Endothelial cell of umbilical vein (primary cell): Measurements from ENCODE around the gene DCUN1D4. TPM values are rescaled to one million over a fixed set of nuclear protein-coding genes. Genes with fewer than 3 reads are reported as not detected.

Source experiments
- BruUV-seq: library from RNA; stranded (reverse); fragments of 400-500 nt; replicated peaks from 2 replicates; lab custom pipeline; 2021; lab: Mats Ljungman, UMichigan
- CTCF ChIA-PET: fragments of 300-600, 350-600 bp; sonication (Branson Sonifier 250); formaldehyde crosslinking; loops from one replicate; lab custom pipeline; 2021; ENCODE audit warnings: antibody characterized with exemption, inconsistent platforms; lab: Charles Lee
- POLR2A ChIA-PET: fragments of 300-600, 350-600 bp; sonication (Branson Sonifier 250); formaldehyde crosslinking; loops from one replicate; lab custom pipeline; 2021; ENCODE audit warnings: antibody characterized with exemption, inconsistent platforms; lab: Charles Lee
- DNase-seq: peaks from one replicate; pipeline ENCODE4 v3.0.0-alpha.2; 2011; ENCODE audit warnings: low read depth, low spot score
- FAIRE-seq: peaks from 2 replicates; lab custom pipeline; 2011; peaks lifted over from hg19 to GRCh38; lab: Jason Lieb, UNC
- H2AFZ ChIP-seq: 2 replicates; pipeline ENCODE4 v1.6.0; 2012; ENCODE audit warnings: low read depth, low read length, control low read depth, inconsistent platforms
- H3K27ac ChIP-seq: 2 replicates; pipeline ENCODE4 v1.5.1; 2011; ENCODE audit warnings: low read depth, mild to moderate bottlenecking, control low read depth, low read length, moderate library complexity; ENCODE audit not compliant: insufficient read depth
- H3K27me3 ChIP-seq, 2 experiments: 2 replicates each; pipeline versions ENCODE4 v1.6.0 to v1.6.1; 2011; ENCODE audit warnings: low read length in 2 of 2, mixed read lengths in 1 of 2; ENCODE audit not compliant: control insufficient read depth in 2 of 2, insufficient read depth in 2 of 2
- H3K36me3 ChIP-seq, 2 experiments: 2 replicates in 1 of 2; 3 replicates in 1 of 2; pipeline ENCODE4 v1.5.1; 2011; ENCODE audit warnings: low read length in 2 of 2, mild to moderate bottlenecking in 1 of 2, moderate library complexity in 1 of 2; ENCODE audit not compliant: control insufficient read depth in 2 of 2, insufficient read depth in 2 of 2; ENCODE audit errors: extremely low read depth in 1 of 2
- H3K4me1 ChIP-seq: 3 replicates; pipeline ENCODE4 v1.5.1; 2011; ENCODE audit warnings: mild to moderate bottlenecking, low read length; ENCODE audit not compliant: control insufficient read depth, insufficient read depth; ENCODE audit errors: extremely low read depth
- H3K4me2 ChIP-seq: 2 replicates; pipeline ENCODE4 v1.6.1; 2011; ENCODE audit warnings: low read length, control low read depth, mixed read lengths; ENCODE audit not compliant: insufficient read depth
- H3K4me3 ChIP-seq, 3 experiments: fragments of 200-600 bp in 1 of 3; sonication (generic), shearing (Covaris generic) in 1 of 3; replicated peaks in 1 of 3; 2 replicates each; pipeline ENCODE4 v1.5.1; 2011 to 2016; ENCODE audit warnings: control low read depth in 3 of 3, low read length in 3 of 3, mild to moderate bottlenecking in 2 of 3, inconsistent platforms in 1 of 3, low read depth in 1 of 3, moderate library complexity in 1 of 3; ENCODE audit not compliant: insufficient read depth in 1 of 3
- H3K79me2 ChIP-seq: 2 replicates; pipeline ENCODE4 v1.6.0; 2012; ENCODE audit warnings: low read length, inconsistent platforms; ENCODE audit not compliant: control insufficient read depth, insufficient read depth
- H3K9ac ChIP-seq: replicated peaks from 2 replicates; pipeline ENCODE3; 2011; ENCODE audit warnings: low read length, control low read depth; ENCODE audit not compliant: insufficient read depth; ENCODE audit errors: extremely low read depth
- H3K9me1 ChIP-seq: replicated peaks from 3 replicates; pipeline ENCODE4 v1.6.0; 2011; ENCODE audit warnings: mild to moderate bottlenecking, low read length; ENCODE audit not compliant: control insufficient read depth, insufficient read depth; ENCODE audit errors: extremely low read depth
- H3K9me3 ChIP-seq: replicated peaks from 2 replicates; pipeline ENCODE4 v1.5.1; 2012; ENCODE audit warnings: low read length, inconsistent platforms; ENCODE audit not compliant: control insufficient read depth, insufficient read depth
- H4K20me1 ChIP-seq: replicated peaks from 2 replicates; pipeline ENCODE3; 2011; ENCODE audit warnings: mild to moderate bottlenecking, low read length; ENCODE audit not compliant: control insufficient read depth, insufficient read depth; ENCODE audit errors: extremely low read depth
- GATA2 ChIP-seq: IDR thresholded peaks from 2 replicates; pipeline ENCODE4 v1.7.0; 2011; ENCODE audit warnings: low read depth, mild to moderate bottlenecking, moderate library complexity, mixed read lengths, low read length; ENCODE audit not compliant: insufficient read length, insufficient read depth
- JUN ChIP-seq: IDR thresholded peaks from 2 replicates; pipeline ENCODE4 v1.6.1; 2011; ENCODE audit warnings: borderline replicate concordance, low read depth; ENCODE audit not compliant: insufficient read length, insufficient read depth
- MYC ChIP-seq: IDR thresholded peaks from one replicate; pipeline ENCODE4 v1.6.1; 2011; ENCODE audit warnings: mild to moderate bottlenecking, low read depth, low read length
- POLR2A ChIP-seq: IDR thresholded peaks from 2 replicates; pipeline ENCODE4 v1.6.1; 2012; ENCODE audit warnings: low read depth, mild to moderate bottlenecking, control low read depth, low read length
- dilution Hi-C: fragments of 300-500 bp; cut with MboI; formaldehyde crosslinking; loops from one replicate; pipeline ENCODE4 v1.15.0; 2019; ENCODE audit warnings: low sequenced_read_pairs; ENCODE audit not compliant: extremely low pct_ligation_motif_present
- intact Hi-C: fragments of 100-400 bp; cut with micrococcal nuclease; formaldehyde crosslinking; loops from one replicate; pipeline ENCODE4 v1.10.0; 2022
- polyA plus RNA-seq, 4 experiments: library from polyadenylated mRNA; depleted of rRNA in 3 of 4; stranded (reverse) in 3 of 4; unstranded in 1 of 4; fragments of >200 nt; gene quantifications; 2 replicates each; pipeline versions ENCODE4 v1.2.1 to v1.2.3, GENCODE V29; 2011 to 2012; ENCODE audit warnings: missing spikeins in 1 of 4
- total RNA-seq: library from RNA; stranded (reverse); gene quantifications from 2 replicates; pipeline ENCODE4 v1.2.3, GENCODE V29; 2021
- TF ChIP-seq, protein P1 (sequence below): IDR thresholded peaks from 2 replicates; pipeline ENCODE4 v1.6.1; 2011; ENCODE audit not compliant: insufficient read depth, insufficient read length

DCUN1D4 gene
- total and polyA plus RNA-seq, 2 donors (not counting 3 experiments of a cell fraction or from before 2014, with no cell fraction given): 24.8 to 50.6 TPM

DNA sequence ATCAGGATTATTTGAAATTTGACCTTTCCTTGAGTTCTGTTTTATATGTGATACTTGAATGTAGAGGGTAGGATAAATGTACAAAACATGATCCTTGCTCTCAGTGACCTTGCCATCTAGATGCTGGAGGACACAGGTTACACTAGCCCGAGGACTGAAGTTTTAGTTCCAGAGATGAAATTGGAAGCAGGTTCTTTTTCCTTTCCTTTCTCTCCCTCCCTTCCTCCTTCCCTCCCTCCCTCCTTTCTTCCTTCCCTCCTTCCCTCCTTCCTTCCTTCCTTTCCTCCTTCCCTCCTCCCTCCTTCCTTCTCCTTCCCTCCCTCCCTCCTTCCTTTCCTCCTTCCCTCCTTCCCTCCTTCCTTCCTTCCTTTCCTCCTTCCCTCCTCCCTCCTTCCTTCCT, 122.9 kb downstream of the DCUN1D4 start:
- no peaks in the 10 kb centered on the region for H4K20me1 ChIP-seq
- no peak overlapping the region for H3K9ac ChIP-seq
- no peak for FAIRE-seq
- no peak for TF ChIP-seq GATA2
- TF ChIP-seq, protein P1, sequence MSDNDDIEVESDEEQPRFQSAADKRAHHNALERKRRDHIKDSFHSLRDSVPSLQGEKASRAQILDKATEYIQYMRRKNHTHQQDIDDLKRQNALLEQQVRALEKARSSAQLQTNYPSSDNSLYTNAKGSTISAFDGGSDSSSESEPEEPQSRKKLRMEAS: no peak
- TF ChIP-seq JUN: no peak
- no peak for TF ChIP-seq MYC
- no peak for TF ChIP-seq POLR2A
- no TSS peak for BruUV-seq
- H3K27me3 ChIP-seq: peaks cover 0 to 3% of the 10 kb centered on the region in 2 experiments
- H2AFZ ChIP-seq: no peak overlapping the region
- no peak overlapping the region for H3K4me3 ChIP-seq
- no peaks in the 10 kb centered on the region for H3K79me2 ChIP-seq
- DNase-seq: no peak
- ChIA-PET POLR2A (no interaction called here), CTCF (no interaction called here)
- intact Hi-C loops: no loop called here
- H3K9me3 ChIP-seq: no peaks in the 10 kb centered on the region
- dilution Hi-C loops: no loop called here
- no peak overlapping the region for H3K27ac ChIP-seq
- no peaks in the 10 kb centered on the region for H3K36me3 ChIP-seq
- no peaks in the 10 kb centered on the region for H3K4me1 ChIP-seq
- H3K9me1 ChIP-seq: no peaks in the 10 kb centered on the region
- no peak overlapping the region for H3K4me2 ChIP-seq

Other genes starting within 250 kb of the DCUN1D4 start
- 0.27 and 0.51 TPM in 2 replicates for gene LRRC66, start 177.2 kb downstream of the DCUN1D4 start, total RNA-seq
- 0.15 and 0.16 TPM in 2 replicates for gene LRRC66, start 177.2 kb downstream of the DCUN1D4 start, polyA plus RNA-seq
- 54.0 and 54.4 TPM in 2 replicates for gene SGCB, start 195.1 kb downstream of the DCUN1D4 start, total RNA-seq
- 11.7 and 13.7 TPM in 2 replicates for gene SGCB, start 195.1 kb downstream of the DCUN1D4 start, polyA plus RNA-seq
- gene SPATA18, start 208.2 kb downstream of the DCUN1D4 start, total RNA-seq: 4.6 and 5.5 TPM in 2 replicates
- 2.7 TPM in 2 replicates for gene SPATA18, start 208.2 kb downstream of the DCUN1D4 start, polyA plus RNA-seq